RWPE1 (cell line): ENCODE data around the gene PHACTR2.
"Not testable (repeated sequence)": the region's sequence is repeated elsewhere in the genome, so short reads cannot be mapped to it uniquely, and the experiment has no call there.

Experiments
- CTCF ChIA-PET: fragments of 350-600 bp; sonication (Branson Sonifier 250); formaldehyde crosslinking; extraction: SDS; loops from one replicate; lab custom pipeline; 2021; lab: Yijun Ruan, JAX
- POLR2A ChIA-PET: fragments of 400-600 bp; formaldehyde crosslinking; extraction: SDS; loops from one replicate; lab custom pipeline; 2020; ENCODE audit warnings: antibody characterized with exemption; ENCODE audit not compliant: low non-redundant PET; lab: Yijun Ruan, JAX
- DNase-seq: peaks from one replicate; pipeline ENCODE4 v3.0.0; 2012; ENCODE audit warnings: low spot score
- H3K27ac ChIP-seq: fragments of 450-650 bp; 2 replicates; pipeline ENCODE4 v1.5.1; 2017
- TF ChIP-seq, protein P1 (sequence below): fragments of 450-650 bp; conservative IDR thresholded peaks from 2 replicates; pipeline ENCODE4 v1.5.1; 2017; ENCODE audit warnings: low read depth, mild to moderate bottlenecking

PHACTR2 gene

DNA sequence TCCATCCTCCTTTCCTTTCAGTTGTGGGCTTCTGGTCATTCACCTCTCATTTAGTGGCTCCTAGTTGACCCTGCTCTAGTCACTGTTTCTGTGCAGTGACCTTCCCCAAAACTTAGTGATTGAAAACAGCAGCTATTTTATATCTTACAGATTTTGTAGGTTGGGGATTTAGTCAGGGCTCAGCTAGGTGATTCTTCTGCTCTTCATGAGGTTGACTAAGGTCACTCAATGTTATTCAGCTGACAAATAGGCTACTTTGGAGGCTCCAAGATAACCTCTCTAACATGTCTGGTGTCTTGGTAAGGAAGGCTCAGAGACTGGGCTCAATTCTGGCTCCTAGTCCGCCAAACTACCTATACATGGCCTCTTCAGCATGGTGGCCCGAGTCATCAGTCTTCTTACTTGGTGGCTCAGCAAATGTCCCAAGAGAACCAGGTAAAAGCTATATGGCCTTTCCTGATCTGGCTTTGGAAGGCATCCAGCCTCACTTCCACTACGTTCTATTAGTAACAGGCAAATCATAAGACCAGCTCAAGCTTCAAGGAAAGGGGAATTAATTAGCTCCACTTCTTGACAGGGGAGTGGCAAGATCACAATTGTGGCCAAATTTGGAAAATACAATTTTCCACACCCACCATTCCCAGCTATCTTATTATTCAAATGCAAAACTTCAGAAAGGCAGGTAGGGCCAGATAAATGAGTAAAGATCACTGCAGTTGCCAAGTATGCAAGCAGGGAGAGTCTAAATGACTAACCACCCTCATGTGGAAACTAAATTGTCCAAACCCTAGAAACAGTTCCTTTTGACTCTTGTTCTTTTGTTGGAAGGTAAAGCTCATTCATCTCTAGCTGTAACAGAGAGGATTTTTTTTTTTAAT lies 114.9 kb downstream of the PHACTR2 start:
- CTCF ChIA-PET: no interaction called here
- H3K27ac ChIP-seq: no peak overlapping the region
- TF ChIP-seq, protein P1, sequence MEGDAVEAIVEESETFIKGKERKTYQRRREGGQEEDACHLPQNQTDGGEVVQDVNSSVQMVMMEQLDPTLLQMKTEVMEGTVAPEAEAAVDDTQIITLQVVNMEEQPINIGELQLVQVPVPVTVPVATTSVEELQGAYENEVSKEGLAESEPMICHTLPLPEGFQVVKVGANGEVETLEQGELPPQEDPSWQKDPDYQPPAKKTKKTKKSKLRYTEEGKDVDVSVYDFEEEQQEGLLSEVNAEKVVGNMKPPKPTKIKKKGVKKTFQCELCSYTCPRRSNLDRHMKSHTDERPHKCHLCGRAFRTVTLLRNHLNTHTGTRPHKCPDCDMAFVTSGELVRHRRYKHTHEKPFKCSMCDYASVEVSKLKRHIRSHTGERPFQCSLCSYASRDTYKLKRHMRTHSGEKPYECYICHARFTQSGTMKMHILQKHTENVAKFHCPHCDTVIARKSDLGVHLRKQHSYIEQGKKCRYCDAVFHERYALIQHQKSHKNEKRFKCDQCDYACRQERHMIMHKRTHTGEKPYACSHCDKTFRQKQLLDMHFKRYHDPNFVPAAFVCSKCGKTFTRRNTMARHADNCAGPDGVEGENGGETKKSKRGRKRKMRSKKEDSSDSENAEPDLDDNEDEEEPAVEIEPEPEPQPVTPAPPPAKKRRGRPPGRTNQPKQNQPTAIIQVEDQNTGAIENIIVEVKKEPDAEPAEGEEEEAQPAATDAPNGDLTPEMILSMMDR: no peak
- POLR2A ChIA-PET: no interaction called here
- DNase-seq: no peak

DNA sequence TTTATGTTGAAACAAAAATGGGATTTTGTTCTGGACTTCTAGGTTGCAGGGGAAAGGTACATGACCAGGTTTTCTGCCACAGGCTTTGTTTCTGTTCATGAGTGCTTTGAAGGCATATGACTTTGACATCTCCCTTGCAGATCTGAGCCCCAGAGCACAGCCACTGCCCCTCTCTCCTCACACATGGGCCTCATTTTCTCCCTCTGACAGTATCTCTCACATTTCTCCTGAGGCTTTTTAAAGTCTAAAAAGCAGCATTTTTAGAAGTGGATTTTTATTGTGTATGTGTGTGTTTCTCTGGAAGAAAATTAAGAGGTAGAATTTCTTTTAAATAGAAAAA lies 115.5 kb downstream of the PHACTR2 start:
- ChIA-PET CTCF (no interaction called here), POLR2A (no interaction called here)
- no peak overlapping the region for H3K27ac ChIP-seq
- no peak for DNase-seq
- TF ChIP-seq, protein P1: no peak

DNA sequence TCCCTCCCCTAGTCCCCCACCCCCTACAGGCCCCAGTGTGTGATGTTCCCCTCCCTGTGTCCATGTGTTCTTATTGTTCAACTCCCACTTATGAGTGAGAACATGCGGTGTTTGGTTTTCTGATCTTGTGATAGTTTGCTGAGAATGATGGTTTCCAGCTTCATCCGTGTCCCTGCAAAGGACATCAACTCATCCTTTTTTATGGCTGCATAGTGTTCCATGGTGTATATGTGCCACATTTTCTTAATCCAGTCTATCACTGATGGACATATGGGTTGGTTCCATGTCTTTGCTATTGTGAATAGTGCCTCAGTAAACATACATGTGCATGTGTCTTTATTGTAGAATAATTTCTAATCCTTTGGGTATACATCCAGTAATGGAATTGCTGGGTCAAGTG lies 118.8 kb downstream of the PHACTR2 start:
- CTCF ChIA-PET, H3K27ac ChIP-seq, POLR2A ChIA-PET, DNase-seq: not testable (repeated sequence)

- CTCF ChIA-PET, H3K27ac ChIP-seq, DNase-seq, POLR2A ChIA-PET: not testable (repeated sequence)
Measured at GRCh38 chr6:143798487-143798886, 120.7 kb downstream of the PHACTR2 start.

GRCh38 chr6:143802833-143803565 lies 125.2 kb downstream of the PHACTR2 start:
- ChIA-PET POLR2A (no interaction called here), CTCF (no interaction called here)
- no peak for DNase-seq
- H3K27ac ChIP-seq: no peak overlapping the region
- TF ChIP-seq, protein P1: no peak

DNA sequence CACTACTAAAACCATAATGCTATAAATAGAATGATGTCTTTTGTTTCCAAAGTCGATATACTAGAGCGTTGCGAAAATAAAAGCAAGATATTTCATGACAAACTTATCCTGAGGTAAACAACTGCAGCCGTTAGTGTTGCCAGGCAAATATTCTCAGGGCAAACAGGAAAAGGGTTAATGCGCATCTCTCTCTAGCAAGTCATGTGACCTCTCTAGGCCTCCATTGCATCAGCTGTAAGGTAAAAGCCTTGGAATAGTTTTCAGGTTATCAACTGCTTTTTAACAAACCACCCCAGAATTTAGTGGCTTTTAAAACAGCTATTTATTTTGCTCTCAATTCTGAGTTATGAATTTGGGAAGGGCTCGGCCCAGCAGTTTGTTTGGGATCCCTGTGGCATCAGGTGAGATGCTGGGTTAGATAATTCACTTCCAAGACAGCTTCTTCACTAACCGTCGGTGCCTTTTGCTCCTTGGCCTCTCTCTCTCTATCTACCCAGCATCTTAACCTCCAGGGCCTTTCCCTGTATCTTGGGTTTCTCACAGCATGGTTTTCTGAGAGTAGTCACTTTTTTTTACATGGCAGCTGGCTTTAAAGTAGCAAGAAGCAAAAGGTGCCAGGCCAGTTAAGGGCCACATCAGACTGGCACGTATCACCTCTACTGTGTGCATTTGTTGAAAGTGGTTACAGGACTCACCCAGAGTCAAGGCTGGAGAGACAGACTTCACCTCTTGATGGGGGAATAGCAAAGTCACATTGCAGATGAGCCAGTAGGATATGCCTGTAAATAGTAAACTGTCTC lies 126.2 kb downstream of the PHACTR2 start:
- TF ChIP-seq, protein P1: no peak
- H3K27ac ChIP-seq: no peak overlapping the region
- POLR2A ChIA-PET: no interaction called here
- CTCF ChIA-PET: no interaction called here
- no peak for DNase-seq

GRCh38 chr6:143804835-143805239 lies 127.1 kb downstream of the PHACTR2 start:
- POLR2A ChIA-PET: no interaction called here
- TF ChIP-seq, protein P1: no peak
- CTCF ChIA-PET: no interaction called here
- no peak overlapping the region for H3K27ac ChIP-seq
- DNase-seq: no peak
